Breast epithelium (tissue), 4 donors: ENCODE data around the gene MBD3. TPM values are rescaled to one million over a fixed set of nuclear protein-coding genes. Genes with fewer than 3 reads are reported as not detected.
"Not testable (repeated sequence)": the region's sequence is repeated elsewhere in the genome, so short reads cannot be mapped to it uniquely, and the experiment has no call there.

Experiments used
- DNase-seq, 2 donors: peaks; one replicate each; pipeline ENCODE4 v3.0.0-alpha.2; 2019; ENCODE audit warnings: low spot score in 2 of 2
- H3K27ac ChIP-seq, 2 donors: fragments of 200-600 bp; sonication (generic) in 1 of 2; one replicate each; pipeline ENCODE4 v1.5.1; 2016 to 2019; ENCODE audit warnings: mild to moderate bottlenecking in 1 of 2
- H3K27me3 ChIP-seq, 2 donors: fragments of 200-600 bp; sonication (generic) in 1 of 2; one replicate each; pipeline versions ENCODE4 v1.5.1 to v1.6.0; 2017 to 2019; ENCODE audit warnings: control low read depth in 1 of 2, mild to moderate bottlenecking in 1 of 2
- H3K36me3 ChIP-seq: fragments of 200-600 bp; one replicate; pipeline ENCODE4 v1.5.1; 2019
- H3K4me1 ChIP-seq, 2 donors: fragments of 200-600 bp; sonication (generic); one replicate each; pipeline ENCODE4 v1.5.1; 2016 to 2019; ENCODE audit warnings: control low read depth in 1 of 2
- H3K4me3 ChIP-seq, 3 donors: fragments of 200-600 bp; sonication (generic); 1 replicate in 2 of 3; 2 replicates in 1 of 3; pipeline ENCODE4 v1.5.1; 2016 to 2019; ENCODE audit warnings: mild to moderate bottlenecking in 3 of 3, moderate library complexity in 2 of 3
- H3K9me3 ChIP-seq, 2 donors: fragments of 200-600 bp; sonication (generic) in 1 of 2; one replicate each; pipeline ENCODE4 v1.5.1; 2016 to 2019; ENCODE audit warnings: control low read depth in 1 of 2
- CTCF ChIP-seq, 3 donors: fragments of 450-650 bp; IDR thresholded peaks; one replicate each; pipeline ENCODE4 v1.5.1; 2016 to 2017; ENCODE audit warnings: antibody characterized with exemption in 3 of 3, mild to moderate bottlenecking in 3 of 3, moderate library complexity in 3 of 3
- POLR2A ChIP-seq: fragments of 450-650 bp; IDR thresholded peaks from one replicate; pipeline ENCODE4 v1.6.1; 2016; ENCODE audit warnings: antibody characterized with exemption, mild to moderate bottlenecking, moderate library complexity
- POLR2AphosphoS5 ChIP-seq, 3 donors: sonication (generic); formaldehyde crosslinking; IDR thresholded peaks; one replicate each; pipeline ENCODE4 v1.6.1; 2017; ENCODE audit warnings: antibody characterized with exemption in 3 of 3
- intact Hi-C: fragments of 100-400 bp; cut with DNase I; formaldehyde crosslinking; loops from one replicate; pipeline ENCODE4 v1.15.1; 2023; ENCODE audit warnings: low total_unique reads
- total RNA-seq, 3 donors: library from RNA; depleted of rRNA; stranded (reverse); fragments of >200 nt; gene quantifications; one replicate each; pipeline ENCODE4 v1.1.0, GENCODE V29; 2016

MBD3 gene
- 10 to 100 TPM; 51.8 to 71.3 (median 70.8) TPM for total RNA-seq

- no peaks in the 10 kb centered on the region for H3K27me3 ChIP-seq
- DNase-seq = peak; percentile 92 to 93
- H3K4me3 ChIP-seq = peak within 1 kb of the TSS; percentile 73 to 91 (median 81)
- H3K9me3 ChIP-seq = no peaks in the 10 kb centered on the region
- peaks cover 9 to 12% of the 10 kb centered on the region in 2 donors for H3K4me1 ChIP-seq
- intact Hi-C loops = no loop called here
- peak within 1 kb of the TSS; percentile 87 to 98 for H3K27ac ChIP-seq
- peaks cover 8% of the 10 kb centered on the region for H3K36me3 ChIP-seq
- TF ChIP-seq CTCF (IDR thresholded peaks at IDR 0.05) = peak in 2 of 3 donors; percentile 16 to 47
- peak; percentile 15 for TF ChIP-seq POLR2A
- TF ChIP-seq POLR2AphosphoS5 (IDR thresholded peaks at IDR 0.05) = peak in 1 of 3 donors; percentile 69
These were observed at the start of gene MBD3 for GRCh38 chr19:1592755-1593500. MBD3 (minus strand) TSS chr19:1592865; CDS start chr19:1592631, 234 bp downstream.

- H3K4me1 ChIP-seq, DNase-seq, H3K9me3 ChIP-seq, H3K36me3 ChIP-seq, H3K27me3 ChIP-seq, H3K27ac ChIP-seq, H3K4me3 ChIP-seq: not testable (repeated sequence)
- intact Hi-C loops = loop anchor here (5.0 kb wide), 1 partner anchor 749 kb away; the partner anchor contains the start of genes MED16 and RNU6-9
These were observed 48.3 kb upstream of the MBD3 start for GRCh38 chr19:1640893-1641448.

GRCh38 chr19:1636325-1637236 lies 43.9 kb upstream of the MBD3 start:
- H3K4me1 ChIP-seq = no peaks in the 10 kb centered on the region
- no peaks in the 10 kb centered on the region for H3K36me3 ChIP-seq
- no peak for DNase-seq
- no peaks in the 10 kb centered on the region for H3K27me3 ChIP-seq
- no peak for TF ChIP-seq CTCF (IDR thresholded peaks at IDR 0.05)
- TF ChIP-seq POLR2A = no peak
- no peak for TF ChIP-seq POLR2AphosphoS5 (IDR thresholded peaks at IDR 0.05)
- H3K27ac ChIP-seq = no peak overlapping the region
- H3K9me3 ChIP-seq = no peaks in the 10 kb centered on the region
- intact Hi-C loops = no loop called here
- no peak overlapping the region for H3K4me3 ChIP-seq

- no peak for TF ChIP-seq POLR2A
- no peak for TF ChIP-seq CTCF (IDR thresholded peaks at IDR 0.05)
- TF ChIP-seq POLR2AphosphoS5 (IDR thresholded peaks at IDR 0.05) = no peak
- intact Hi-C loops = no loop called here
- Histone ChIP-seq H3K4me1 (no peaks in the 10 kb centered on the region), H3K36me3 (no peaks in the 10 kb centered on the region), H3K27me3 (no peaks in the 10 kb centered on the region), H3K4me3 (no peak overlapping the region), H3K9me3 (no peaks in the 10 kb centered on the region), H3K27ac (no peak overlapping the region)
- no peak for DNase-seq
These were observed 42.2 kb upstream of the MBD3 start for GRCh38 chr19:1634938-1635243.

GRCh38 chr19:1634242-1634937 lies 41.7 kb upstream of the MBD3 start:
- Histone ChIP-seq H3K4me1 (no peaks in the 10 kb centered on the region), H3K4me3 (no peak overlapping the region), H3K36me3 (no peaks in the 10 kb centered on the region), H3K9me3 (no peaks in the 10 kb centered on the region), H3K27me3 (no peaks in the 10 kb centered on the region), H3K27ac (no peak overlapping the region)
- TF ChIP-seq POLR2A (no peak), POLR2AphosphoS5 (IDR thresholded peaks at IDR 0.05) (no peak), CTCF (IDR thresholded peaks at IDR 0.05) (no peak)
- intact Hi-C loops = no loop called here
- DNase-seq = no peak
